Stimulated activated naive CD4-positive, alpha-beta T cell treated with Interleukin-2 at 50 U/mL for 16 hours (primary cell): ENCODE measurements around the gene GDPD4.
"Not testable (repeated sequence)": the region's sequence is repeated elsewhere in the genome, so short reads cannot be mapped to it uniquely, and the experiment has no call there.

Experiments used
- DNase-seq: peaks from one replicate; lab custom pipeline; 2025; lab: John Stamatoyannopoulos, UW

The GDPD4 gene, protein sequence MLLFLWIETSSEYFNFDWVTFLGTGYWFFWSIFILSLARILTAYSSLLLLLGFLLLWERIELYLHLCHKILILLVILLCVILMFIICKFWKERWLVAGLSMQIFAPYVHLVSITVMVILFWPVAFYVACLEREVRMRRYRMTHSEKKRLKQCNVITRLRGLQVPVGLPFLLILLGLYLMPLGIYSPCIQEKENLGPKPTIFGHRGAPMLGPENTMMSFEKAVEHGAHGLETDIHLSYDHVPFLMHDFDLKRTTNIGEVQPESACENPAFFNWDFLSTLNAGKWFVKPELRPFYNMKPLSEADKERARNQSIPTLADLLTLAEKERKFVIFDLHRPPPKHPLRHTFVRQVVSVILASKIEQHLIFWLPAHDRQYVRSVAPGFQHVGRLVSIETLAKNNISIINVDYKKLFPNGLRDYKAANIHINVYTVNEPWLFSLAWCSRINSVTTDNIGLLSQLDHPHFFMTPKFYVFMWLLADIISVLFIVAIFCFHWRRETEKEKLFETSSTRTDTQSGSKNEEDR

DNA sequence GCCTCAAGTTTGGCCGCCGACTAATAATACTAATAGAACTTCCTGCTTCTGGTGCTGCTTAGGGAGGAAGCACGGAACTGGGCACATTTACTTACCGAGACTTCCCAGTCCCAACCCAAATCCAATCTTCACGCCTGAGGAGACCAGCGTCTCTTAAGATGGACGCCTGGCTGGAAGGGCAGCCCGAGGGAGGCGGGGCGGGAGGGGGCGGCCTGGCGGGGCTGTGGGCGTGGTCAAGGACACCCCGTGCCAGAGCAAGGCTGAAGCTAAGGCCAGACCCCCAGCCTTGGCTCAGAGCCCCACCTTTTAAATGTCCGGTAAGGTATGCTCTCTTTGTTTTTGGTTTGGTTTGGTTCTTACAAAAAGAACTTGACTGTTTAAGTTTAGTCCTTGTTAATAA is at the start of gene GDPD4:
Gene GDPD4, minus strand, starts transcription at position 177 of the 400 bp plus-strand sequence. CDS start 16,549 bp downstream, outside the sequence.
- no peak for DNase-seq

DNA sequence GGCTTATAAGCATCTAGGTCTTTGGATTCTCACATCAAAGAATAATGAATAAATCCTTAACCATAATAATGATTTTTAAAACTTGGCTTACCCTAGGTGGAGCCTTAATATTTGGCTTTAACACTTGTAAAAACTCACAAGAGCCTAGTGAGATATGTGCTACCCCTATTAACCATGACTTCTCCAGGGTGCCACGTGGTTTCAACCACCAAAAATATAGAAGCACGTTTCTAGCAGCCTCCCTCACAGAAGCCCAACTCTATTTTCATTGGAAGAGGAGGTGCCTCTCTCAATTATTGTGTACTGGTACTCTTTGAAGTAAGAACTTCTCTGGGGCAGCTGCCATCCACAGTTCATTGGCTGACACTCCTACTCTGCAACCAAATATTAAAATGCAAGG is 46.5 kb upstream of the GDPD4 start:
- no peak for DNase-seq

DNA sequence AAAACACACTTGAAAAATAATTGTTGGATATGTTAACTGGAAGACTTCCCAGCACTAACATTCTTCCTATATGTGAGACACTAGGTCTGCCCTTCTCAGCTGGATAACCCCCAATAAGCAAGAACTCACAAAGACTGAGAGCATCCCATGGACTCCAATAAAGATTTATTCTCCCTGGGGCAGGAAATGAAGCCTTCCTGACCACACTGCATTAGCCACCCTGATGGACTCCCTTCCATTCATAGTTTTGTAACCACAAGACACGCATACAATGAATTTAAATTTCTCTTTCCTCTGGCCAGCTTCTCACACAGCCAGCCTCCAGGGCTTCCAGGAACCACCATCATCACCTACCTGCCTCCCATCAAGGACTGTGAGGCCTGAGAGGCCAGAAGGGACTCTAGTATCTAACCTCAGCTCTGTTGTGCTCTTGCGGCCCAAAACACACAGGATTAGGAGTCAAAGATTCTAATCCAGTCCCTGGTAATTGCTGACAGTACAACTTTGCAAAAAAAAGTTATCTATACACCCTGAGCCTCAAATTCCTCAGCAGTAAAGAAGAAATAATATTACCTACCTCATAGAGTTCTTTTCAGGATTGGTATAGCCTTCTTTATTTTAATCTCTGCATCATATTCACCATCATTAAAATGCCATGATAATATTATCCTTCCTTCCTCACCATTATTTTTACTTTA is 45.6 kb upstream of the GDPD4 start:
- DNase-seq = no peak

DNA sequence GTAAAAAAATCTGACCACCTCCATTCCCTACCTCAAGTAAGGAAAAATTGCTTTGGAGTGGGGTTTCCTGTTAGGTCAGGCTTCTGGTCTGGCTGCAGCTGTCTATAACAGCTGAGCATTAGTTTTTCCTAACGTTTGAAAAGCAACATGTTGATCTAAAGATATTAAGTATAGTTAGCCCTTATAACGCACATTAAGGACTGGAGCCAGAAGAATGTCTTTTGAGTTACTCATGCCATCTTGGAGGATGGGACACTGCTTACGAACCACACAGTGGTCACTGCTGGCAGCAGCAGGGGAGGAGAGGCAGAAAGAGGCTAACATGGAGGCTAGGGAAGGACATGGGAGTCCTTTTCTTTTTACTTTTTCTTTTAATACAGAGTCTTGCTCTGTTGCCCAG is 44.1 kb upstream of the GDPD4 start:
- no peak for DNase-seq

DNA sequence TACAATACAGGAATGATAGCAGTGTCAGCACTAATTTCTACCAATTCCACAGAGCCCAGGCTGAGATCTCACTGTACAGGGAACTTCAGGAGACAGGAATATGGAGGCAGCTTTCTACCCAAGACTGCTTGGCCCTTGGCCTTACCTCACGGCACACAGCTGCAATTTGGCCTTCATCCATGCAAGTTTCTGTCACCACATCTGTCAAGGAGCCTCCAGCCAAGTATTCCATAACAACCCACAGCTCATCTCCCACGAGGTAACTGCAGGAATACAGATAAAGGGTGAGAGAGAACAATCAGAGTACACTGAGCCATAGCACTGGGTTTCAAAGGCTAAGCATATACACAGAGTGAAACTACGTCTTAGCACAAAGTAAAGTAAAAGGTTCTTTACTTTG is 39.0 kb upstream of the GDPD4 start:
- DNase-seq = no peak

DNA sequence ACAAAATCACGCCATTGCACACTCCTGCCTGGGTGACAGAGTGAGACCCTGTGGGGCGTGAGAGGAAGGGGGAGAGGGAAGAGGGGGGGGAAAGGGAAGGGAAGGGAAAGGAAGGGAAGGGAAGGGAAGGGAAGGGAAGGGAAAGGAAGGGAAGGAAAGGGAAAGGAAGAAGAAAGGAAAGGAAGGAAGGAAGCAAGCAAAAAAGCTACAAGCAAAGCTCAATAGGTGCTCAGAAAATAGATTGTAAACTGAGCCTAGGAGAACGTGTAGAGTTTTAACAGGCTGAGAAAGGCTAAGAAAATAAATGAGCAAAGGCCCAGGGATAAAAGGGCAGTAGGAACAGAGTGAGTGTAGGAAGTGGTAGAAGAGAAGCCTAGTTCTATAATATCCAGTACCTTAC is 30.8 kb upstream of the GDPD4 start:
- no peak for DNase-seq

DNA sequence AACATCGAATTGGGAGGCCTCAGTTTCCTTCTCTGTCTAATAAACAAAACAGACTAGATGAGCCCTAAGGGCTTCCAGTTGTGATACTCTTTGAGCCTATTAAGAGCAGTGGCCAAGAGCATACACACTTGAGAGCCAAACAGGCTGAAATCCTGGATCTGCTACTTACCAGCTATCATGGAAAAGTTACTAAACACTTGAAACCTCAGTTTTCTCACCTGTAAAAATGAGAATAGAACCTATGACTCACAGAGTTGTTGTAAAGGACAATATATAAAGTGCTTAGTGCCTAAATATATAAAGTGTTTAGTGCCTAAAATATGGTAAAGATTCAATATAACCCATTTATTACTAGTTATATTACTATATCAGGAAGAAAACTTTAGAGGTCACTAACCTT is 23.7 kb upstream of the GDPD4 start:
- no peak for DNase-seq

DNA sequence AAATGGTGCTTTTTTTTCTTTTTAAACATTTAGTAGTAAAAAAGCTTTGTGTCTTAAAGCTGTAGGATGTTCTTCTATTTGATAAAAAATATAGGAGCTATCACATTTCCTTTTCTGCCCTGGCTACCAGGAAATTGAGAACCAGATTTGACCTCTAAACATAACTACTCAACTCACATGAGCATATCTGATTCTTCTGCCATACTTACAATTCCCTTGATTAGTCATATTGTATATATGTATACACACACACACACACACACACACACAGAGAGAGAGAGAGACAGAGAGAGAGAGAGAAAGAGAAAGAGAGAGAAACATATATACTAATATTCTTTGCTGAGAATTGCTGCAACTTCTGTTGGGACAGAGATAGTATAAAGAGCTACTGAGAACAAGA is 23.0 kb upstream of the GDPD4 start:
- no peak for DNase-seq

DNA sequence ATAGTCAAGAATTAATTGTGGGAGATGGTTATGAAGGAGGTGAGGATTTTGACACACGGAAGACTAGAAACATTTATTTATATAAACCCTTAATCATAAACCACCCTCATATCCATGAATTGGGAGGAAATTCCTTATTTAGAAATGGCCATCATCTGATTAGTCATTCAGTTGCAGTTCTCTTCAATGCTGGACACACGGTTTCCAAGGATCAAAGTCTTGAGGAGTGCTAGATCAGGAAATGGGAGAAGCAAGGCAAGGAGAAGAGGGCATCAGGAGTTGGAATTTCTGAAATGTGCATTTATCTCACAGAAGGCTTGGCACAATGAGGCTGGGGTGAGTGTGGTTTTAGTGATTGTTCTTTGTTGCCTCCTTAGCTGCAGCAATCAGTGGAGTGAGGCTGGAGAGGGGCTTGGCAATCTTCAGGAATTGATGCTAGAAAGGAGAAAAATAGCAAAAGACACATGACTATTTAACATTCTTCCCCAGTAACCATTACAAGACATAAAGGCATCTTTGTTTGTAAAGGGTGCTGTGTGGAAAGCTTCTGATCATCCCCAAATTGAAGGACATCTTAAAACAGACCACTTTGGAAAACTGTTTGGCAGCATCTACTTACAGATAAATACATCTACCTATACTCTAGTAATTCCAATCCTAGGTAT is 21.6 kb upstream of the GDPD4 start:
- DNase-seq = no peak

DNA sequence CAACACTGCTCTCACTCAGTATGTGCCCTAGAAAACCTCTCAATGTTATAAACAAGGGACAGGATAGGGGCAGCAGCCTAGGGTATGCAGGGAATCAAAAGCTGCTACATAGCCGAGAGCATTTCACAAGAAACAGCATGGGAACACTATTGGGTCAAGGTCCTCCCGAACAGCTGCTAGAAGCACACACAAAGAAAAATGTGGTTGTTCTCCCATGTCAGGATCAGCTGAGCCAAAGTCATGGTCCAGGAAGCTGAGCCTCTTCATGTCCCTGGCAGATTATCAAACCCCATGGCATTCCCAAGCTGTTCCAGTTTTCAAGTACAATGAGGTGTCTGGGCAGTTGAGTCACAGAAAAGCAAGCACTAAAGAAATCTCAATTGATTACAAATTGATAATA is 21.0 kb upstream of the GDPD4 start:
- no peak for DNase-seq

DNA sequence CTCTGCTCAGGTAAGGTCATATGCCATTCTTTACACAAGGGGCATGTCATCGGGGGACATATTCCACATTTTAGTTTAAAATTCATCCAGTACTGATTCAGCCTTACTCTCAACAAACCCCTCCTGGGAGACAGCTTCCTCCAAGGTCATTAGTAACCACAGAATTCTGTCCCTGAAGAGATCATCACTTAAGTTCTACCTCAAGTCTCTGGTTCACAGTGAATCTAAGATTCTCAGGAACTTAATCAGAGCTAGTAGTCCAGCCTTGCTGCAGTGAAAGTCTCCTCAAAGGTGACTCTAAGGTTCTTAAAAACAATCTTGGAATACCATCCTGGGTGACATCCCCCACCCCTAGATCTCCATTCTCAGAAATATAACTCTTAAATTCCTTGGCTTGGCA is 18.9 kb upstream of the GDPD4 start:
- DNase-seq = no peak

DNA sequence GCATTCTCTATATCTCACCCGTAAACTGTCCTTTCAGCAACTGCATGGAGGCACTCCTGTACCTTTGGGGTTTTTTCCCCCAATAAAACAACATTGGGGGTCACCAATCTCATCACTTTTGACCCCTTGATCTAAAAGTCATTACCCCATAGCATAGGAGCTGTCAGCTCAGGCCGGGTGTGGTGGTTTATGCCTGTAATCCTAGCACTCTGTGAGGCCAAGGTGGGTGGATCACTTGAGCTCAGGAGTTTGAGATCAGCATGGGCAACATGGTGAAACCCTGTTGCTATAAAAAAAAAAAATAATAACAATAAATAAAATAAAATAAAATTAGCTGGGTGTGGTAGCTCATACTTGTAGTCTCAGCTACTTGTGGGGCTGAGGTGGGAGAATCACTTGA is 17.1 kb upstream of the GDPD4 start:
- no peak for DNase-seq

DNA sequence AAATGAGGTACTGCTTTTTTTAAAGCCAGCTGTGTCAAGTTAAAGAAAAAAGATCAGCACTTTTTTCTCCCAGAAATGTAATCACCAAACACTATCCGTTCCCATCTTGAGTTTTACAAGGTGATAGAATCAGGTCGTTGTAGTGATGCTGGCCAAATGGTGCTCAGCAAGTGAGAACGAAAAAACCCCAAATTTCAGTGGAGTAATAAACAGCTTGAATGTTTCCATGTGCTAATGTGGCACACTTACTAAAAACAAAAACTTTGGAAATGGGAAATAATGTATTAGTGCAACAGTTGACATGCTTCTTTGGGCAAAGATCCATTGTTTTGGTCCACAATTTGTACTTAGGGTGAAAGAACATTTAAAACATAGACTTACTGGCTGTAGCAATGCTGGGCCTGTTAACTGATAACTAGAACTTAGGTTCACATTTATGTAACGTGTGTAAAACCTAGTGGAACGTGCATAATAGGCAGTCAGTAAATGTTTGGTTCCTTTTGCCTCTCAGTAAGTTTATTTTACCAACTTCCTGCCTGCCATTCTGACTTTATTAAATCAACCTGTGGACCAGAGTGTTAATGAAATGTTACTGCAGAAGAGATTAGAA is 15.4 kb upstream of the GDPD4 start:
- no peak for DNase-seq

DNA sequence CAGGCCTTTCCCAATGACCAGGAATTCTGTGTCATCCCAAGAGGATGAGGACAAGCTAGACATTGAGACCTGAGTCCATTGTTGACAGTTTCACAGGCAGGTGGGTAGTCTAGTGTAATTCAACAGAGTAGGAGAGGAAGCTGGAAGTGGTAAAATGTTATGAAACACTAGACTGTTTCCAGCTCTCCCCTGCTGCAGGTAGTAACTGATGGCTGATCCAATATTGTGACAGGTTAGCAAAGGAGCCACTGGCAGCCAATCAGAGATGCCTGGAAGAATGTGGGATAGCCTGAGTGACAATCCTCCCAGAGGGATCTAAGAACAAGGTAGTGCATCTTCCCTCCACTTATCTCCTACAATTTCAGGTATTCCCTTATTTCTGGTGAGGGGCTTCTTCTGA is 10.6 kb upstream of the GDPD4 start:
- no peak for DNase-seq

DNA sequence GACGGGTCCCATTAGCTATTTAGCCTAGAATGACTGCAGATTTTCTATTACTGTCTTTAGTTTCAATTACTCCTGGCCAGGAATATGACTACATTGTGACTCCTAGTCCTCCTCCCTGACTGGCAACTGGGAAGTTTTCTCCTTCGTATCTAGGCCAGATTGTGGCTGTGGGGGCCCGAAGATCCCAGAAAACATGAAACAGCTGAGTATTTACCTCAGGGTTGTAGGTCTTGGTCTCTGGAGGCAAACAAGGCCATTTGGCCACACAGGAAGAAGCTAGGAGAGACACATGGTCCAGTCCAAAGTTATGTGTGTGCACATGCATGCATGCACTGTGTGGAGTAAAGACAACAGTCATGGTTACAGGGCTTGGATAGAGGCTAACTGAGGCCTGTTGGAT is 10.2 kb upstream of the GDPD4 start:
- DNase-seq = no peak

DNA sequence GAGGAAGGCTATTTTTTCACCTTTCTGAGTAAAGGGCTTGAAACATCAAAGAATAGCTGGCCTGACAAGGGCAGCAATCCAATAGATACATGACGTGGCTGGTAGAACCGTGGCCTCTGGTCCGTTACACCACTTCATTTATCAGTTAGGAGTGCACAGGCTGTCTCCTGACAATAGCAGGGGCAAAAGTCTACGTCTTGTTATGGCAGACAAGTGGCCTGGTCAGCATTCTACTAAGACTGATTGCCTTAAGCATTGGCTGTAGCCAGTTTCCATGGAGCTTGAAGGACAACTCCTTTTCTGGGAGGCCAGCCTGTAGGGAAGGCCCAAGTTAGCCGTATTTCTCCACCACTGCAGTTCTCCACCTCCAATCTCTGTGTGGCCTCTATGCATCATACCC is 9.2 kb upstream of the GDPD4 start:
- no peak for DNase-seq

DNA sequence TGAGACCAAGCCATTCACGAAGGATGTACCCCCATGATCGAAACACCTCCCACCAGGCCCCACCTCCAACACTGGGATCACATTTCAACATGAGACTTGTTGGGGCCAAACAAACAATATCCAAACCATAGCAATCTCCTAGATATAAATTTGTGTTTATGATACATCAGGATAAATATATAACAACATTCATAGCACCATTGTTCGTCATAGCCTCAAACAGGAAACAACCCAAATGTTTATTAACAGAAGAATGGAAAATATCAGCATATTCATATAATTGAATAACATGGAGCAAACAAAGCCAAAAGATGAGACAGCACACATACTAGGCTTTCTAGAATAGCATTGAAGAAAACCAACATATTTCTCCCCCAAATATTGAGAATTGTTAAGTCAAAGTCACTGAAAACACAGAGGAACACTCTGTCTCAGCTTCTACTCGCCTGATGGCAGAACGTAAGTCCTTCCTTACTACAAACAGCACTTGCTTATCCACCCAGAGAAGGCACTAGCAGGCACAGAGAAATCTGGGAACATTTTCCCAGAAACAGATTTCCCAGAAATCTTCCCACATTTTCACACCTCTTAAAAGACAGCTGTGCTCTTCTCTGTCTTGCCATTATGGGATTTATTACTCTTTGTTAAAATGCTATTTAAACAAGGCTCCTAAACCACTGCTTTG is 8.1 kb upstream of the GDPD4 start:
- no peak for DNase-seq

DNA sequence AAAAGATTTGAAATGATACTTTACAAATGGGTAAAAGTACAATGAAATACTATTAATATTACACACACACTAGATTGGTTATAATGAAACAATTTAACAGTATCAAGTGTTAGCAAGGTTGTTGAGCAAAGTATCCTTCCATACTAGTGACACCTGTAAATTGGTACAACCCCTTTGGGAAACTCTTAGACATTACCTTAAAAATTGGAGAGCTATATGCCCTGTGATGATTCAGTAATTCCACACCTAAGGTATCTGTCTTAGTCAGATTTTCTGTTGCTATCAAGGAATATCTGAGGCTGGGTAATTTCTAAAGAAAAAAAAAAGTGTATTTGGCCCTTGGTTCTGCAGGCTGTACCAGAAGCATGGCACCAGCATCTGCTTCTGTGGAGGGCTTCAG is 7.4 kb upstream of the GDPD4 start:
- no peak for DNase-seq

DNA sequence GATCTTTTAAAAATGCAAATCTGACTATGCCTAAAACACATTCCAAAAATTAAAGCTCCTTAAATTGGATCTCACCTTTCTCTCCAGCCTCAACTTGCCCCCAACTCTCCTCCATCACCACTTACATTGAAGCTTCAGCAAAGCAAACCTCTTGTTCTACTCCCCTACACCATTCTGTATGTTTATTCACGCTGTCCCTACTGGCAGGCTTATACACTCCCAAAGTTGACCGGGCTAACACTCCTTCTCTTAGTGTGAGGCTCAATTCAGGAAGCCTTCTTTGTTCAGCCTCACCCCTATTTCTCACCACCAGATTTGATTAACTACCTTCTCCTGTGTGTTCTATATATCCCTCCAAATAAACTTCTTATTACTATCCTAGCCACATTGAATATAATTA is 1.8 kb upstream of the GDPD4 start:
- no peak for DNase-seq

DNA sequence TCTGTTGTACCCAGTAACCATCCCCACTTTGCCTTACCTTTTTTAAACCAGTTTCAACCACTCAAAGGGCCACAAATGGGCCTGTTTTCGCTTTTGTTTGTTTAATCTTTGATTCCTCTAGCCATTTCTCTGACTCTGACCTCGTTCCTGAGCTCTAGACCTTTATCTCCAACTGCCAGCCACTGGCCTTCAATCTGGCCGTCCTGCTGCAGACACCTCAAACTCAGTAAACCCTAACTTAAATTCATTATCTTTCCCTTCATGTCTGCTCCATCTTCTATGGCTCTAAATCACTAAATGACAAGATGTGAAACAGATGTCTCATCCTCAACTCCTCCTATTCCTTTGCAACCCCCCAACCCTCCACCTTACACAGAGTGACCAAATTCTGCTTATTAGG is 1.3 kb upstream of the GDPD4 start:
- no peak for DNase-seq

DNA sequence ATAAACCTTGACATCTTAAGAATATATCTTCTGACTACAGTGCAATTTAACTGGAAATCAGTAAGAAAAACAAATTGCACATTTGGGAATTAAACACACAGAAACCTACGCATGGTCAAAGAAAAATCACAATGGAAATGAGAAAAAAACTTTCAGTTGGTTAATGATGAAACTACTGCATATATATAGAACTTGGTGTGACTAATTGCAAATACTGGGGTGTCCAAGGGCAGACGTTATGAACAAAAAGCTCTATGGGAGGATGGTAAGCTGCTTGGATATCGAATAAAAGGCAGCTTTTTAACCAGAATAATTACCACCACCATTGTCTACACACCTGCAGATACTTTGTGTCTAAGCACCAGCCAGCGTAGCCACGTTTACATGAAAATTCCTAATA is 791 bp downstream of the GDPD4 start:
- no peak for DNase-seq

DNA sequence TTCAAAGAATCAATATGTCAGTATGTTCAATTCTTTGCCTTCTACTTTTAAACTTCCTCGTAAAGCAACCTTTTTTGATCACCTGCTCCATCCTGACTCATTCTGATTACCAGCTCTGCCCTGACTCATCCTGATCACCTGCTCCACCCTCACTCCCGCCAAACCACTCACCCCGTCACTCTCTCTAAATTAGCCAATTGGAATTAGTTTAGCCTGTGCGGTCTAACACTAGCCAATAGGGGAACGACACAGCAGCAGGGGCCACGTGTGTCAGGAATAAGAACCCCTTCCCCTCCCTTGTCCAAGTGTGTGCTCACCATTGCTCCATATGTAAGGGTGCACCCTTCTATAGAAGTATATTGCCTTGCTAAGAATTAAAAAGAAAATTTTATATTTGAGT is 1.5 kb downstream of the GDPD4 start:
- DNase-seq = not testable (repeated sequence)
